ENCODE results near the gene ANK3. TPM values are rescaled to one million over a fixed set of nuclear protein-coding genes. Genes with fewer than 3 reads are reported as not detected.
A peak's percentile ranks its signal among the peaks of the same experiment; 100 is the strongest.

The ANK3 gene
- total RNA-seq, 1 donor: 248 TPM

DNA sequence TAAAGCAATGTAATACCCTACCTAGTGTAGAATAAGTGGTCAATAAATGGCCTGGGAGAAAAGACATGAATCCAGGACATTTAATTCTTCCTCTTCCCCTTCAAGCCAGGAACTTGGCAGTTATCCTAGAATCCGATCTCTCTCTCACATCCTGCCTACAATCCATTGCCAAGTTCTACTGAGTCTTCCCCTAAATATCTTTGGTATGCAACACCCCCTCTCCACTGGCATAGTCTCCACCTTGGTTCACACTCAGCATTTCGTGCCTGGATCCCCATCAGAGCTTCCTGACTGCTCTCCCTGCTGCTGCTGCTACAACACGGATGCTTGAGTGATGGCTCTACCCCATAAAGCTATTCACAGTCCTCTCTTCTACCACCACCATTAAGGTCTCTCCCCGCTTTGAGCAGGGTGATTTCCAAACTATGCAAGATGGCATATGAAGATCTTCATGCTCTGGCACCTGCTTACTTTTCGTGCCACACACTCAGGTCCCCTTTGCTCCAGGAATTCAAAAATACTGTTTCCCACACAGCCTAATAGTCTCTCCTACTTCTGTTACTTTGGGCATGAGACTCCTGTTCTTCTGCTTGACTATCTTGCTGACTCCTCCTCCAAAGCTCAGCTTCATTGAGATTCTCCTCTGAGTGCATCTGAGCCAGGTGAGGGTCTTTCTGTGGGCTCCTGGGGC lies 4.8 kb downstream of the ANK3 start:
- H3K4me3 ChIP-seq (ENCODE audit: low read depth, low read length): no peak overlapping the region
- TF ChIP-seq CTCF (IDR thresholded peaks at IDR 0.05; ENCODE audit: insufficient read depth, low read length): no peak
- DNase-seq (ENCODE audit: low read depth): peak; percentile 100

GRCh38 chr10:60384011-60384410 lies 5.7 kb downstream of the ANK3 start:
- no peak for TF ChIP-seq CTCF (IDR thresholded peaks at IDR 0.05; ENCODE audit: insufficient read depth, low read length)
- peak; percentile 59 for DNase-seq (ENCODE audit: low read depth)

GRCh38 chr10:60382946-60383681 lies 6.6 kb downstream of the ANK3 start:
- DNase-seq (ENCODE audit: low read depth): peak; percentile 31
- H3K4me3 ChIP-seq (ENCODE audit: low read depth, low read length): no peak overlapping the region
- TF ChIP-seq CTCF (IDR thresholded peaks at IDR 0.05; ENCODE audit: insufficient read depth, low read length): no peak

More at GRCh38 chr10:60384011-60384410, 5.7 kb downstream of the ANK3 start:
- no peak overlapping the region for H3K4me3 ChIP-seq (ENCODE audit: low read depth, low read length)

GRCh38 chr10:60380781-60381180 lies 8.9 kb downstream of the ANK3 start:
- no peak overlapping the region for H3K4me3 ChIP-seq (ENCODE audit: low read depth, low read length)
- TF ChIP-seq CTCF (IDR thresholded peaks at IDR 0.05; ENCODE audit: insufficient read depth, low read length): no peak
- no peak for DNase-seq (ENCODE audit: low read depth)

DNA sequence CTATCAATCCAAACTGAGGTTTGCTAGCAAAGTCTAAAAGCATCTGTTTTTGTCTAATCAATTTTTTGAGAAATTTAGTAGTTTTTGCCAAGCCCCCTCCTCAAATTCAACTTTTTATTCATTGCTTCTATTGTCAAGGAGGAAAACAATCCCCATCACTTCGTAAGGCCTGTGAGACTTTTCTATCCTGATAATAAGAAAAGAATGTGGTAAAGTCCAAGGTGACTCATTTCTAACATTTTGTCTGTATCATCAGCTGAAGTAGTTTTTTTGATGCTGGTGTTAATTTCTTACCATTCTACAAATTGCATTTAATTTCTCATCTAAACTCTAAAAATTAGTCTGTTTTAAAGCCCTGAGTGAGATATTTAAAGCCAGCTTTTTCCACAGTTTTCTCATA lies 11.7 kb downstream of the ANK3 start:
- H3K4me3 ChIP-seq (ENCODE audit: low read depth, low read length): no peak overlapping the region
- TF ChIP-seq CTCF (IDR thresholded peaks at IDR 0.05; ENCODE audit: insufficient read depth, low read length): no peak
- peak; percentile 50 for DNase-seq (ENCODE audit: low read depth)

DNA sequence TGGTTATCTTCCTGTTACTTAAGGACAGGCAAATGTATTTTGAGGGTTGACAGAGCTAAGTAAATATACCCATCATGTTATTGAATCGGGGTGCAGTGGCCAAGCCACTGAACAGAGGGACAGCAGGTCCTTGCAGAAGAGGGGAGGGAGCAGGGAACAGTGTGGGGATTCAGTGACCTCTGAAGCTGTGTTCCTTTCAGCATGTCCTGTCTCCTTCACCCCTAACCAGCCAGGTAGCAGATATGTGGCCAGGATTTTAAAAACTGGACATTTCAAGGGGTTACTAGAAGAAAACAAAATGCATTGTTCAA lies 12.7 kb downstream of the ANK3 start:
- no peak overlapping the region for H3K4me3 ChIP-seq (ENCODE audit: low read depth, low read length)
- no peak for DNase-seq (ENCODE audit: low read depth)
- no peak for TF ChIP-seq CTCF (IDR thresholded peaks at IDR 0.05; ENCODE audit: insufficient read depth, low read length)
